Ramos (cell line): ENCODE results near the gene MLLT6.
"Not testable (repeated sequence)": the region's sequence is repeated elsewhere in the genome, so short reads cannot be mapped to it uniquely, and the experiment has no call there.

Source experiments
- in situ Hi-C: fragments of 300-500 bp; cut with MboI; formaldehyde crosslinking; loops from one replicate; pipeline ENCODE4 v1.14.3; 2022; ENCODE audit warnings: low sequenced_read_pairs; ENCODE audit not compliant: unreplicated experiment

Gene MLLT6

GRCh38 chr17:38721802-38722201 is 16.7 kb downstream of the MLLT6 start:
- in situ Hi-C loops = no loop called here

GRCh38 chr17:38724337-38724988 is 19.4 kb downstream of the MLLT6 start:
- in situ Hi-C loops = no loop called here

- in situ Hi-C loops = no loop called here
These were observed 20.0 kb downstream of the MLLT6 start for GRCh38 chr17:38725066-38725465.

GRCh38 chr17:38726145-38726544 is 21.1 kb downstream of the MLLT6 start:
- in situ Hi-C loops = not testable (repeated sequence)

- in situ Hi-C loops = no loop called here
These were observed 22.7 kb downstream of the MLLT6 start for GRCh38 chr17:38727736-38728135.

GRCh38 chr17:38728290-38728831 is 23.3 kb downstream of the MLLT6 start:
- in situ Hi-C loops = no loop called here

- in situ Hi-C loops = no loop called here
These were observed 24.4 kb downstream of the MLLT6 start for GRCh38 chr17:38729368-38729885.

GRCh38 chr17:38729886-38730525 is 24.9 kb downstream of the MLLT6 start, which contains the start of gene CISD3:
Gene CISD3 (plus strand): TSS chr17:38730341. CDS start chr17:38730359, 18 bp downstream.
- in situ Hi-C loops = loop anchor here (5.0 kb wide), 1 partner anchor 53 kb away; no protein-coding TSS in a partner anchor

- in situ Hi-C loops = loop anchor here (5.0 kb wide), 1 partner anchor 53 kb away; no protein-coding TSS in a partner anchor
These were observed 25.7 kb downstream of the MLLT6 start for GRCh38 chr17:38730526-38731379.

- in situ Hi-C loops = loop anchor here (5.0 kb wide), 1 partner anchor 54 kb away; no protein-coding TSS in a partner anchor
These were observed 26.6 kb downstream of the MLLT6 start for GRCh38 chr17:38731526-38732294.

GRCh38 chr17:38732376-38733281 is 27.6 kb downstream of the MLLT6 start:
- in situ Hi-C loops = loop anchor here (5.0 kb wide), 1 partner anchor 55 kb away; no protein-coding TSS in a partner anchor

- in situ Hi-C loops = loop anchor here (5.0 kb wide), 1 partner anchor 56 kb away; no protein-coding TSS in a partner anchor
These were observed 28.4 kb downstream of the MLLT6 start for GRCh38 chr17:38733282-38733981.

GRCh38 chr17:38733982-38734973 is 29.2 kb downstream of the MLLT6 start:
- in situ Hi-C loops = loop anchor here (5.0 kb wide), 1 partner anchor 57 kb away; no protein-coding TSS in a partner anchor

GRCh38 chr17:38735161-38735997 is 30.3 kb downstream of the MLLT6 start:
- in situ Hi-C loops = no loop called here

GRCh38 chr17:38738007-38738662 is 33.1 kb downstream of the MLLT6 start:
- in situ Hi-C loops = no loop called here
